AG09309 (cell line): ENCODE data around the gene IQCM.

Source experiments
- DNase-seq: peaks from one replicate; pipeline ENCODE4 v3.0.0-alpha.2; 2010; ENCODE audit warnings: low read depth
- H3K4me3 ChIP-seq: 2 replicates; pipeline ENCODE4 v1.5.1; 2011; ENCODE audit warnings: mild to moderate bottlenecking, low read depth, low read length, moderate library complexity; ENCODE audit not compliant: control insufficient read depth
- TF ChIP-seq, protein P1 (sequence below): IDR thresholded peaks from 2 replicates; pipeline ENCODE4 v1.5.1; 2011; ENCODE audit warnings: mild to moderate bottlenecking, low read depth, low read length, inconsistent platforms; ENCODE audit not compliant: insufficient read depth, control insufficient read depth; ENCODE audit errors: missing control alignments

Gene IQCM

DNA sequence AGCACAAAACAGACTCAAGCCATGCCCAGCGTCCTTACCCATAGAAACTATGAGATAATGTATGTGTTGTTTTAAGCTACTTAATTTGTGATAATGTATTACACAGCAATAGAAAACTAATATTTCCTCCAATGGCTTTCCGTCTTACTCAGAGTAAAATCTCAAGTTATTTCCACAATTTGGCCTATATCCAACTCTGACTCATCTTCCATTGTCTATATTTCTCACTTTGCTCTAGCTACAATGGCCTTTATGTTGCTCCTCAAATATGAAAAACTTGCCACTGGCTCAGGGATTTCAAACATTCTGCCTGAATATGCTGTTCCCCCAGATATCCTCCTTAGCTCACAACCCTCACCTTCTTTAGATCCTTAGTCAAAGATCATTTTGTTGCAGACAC lies 31.6 kb downstream of the IQCM start:
- no peak overlapping the region for H3K4me3 ChIP-seq
- TF ChIP-seq, protein P1, sequence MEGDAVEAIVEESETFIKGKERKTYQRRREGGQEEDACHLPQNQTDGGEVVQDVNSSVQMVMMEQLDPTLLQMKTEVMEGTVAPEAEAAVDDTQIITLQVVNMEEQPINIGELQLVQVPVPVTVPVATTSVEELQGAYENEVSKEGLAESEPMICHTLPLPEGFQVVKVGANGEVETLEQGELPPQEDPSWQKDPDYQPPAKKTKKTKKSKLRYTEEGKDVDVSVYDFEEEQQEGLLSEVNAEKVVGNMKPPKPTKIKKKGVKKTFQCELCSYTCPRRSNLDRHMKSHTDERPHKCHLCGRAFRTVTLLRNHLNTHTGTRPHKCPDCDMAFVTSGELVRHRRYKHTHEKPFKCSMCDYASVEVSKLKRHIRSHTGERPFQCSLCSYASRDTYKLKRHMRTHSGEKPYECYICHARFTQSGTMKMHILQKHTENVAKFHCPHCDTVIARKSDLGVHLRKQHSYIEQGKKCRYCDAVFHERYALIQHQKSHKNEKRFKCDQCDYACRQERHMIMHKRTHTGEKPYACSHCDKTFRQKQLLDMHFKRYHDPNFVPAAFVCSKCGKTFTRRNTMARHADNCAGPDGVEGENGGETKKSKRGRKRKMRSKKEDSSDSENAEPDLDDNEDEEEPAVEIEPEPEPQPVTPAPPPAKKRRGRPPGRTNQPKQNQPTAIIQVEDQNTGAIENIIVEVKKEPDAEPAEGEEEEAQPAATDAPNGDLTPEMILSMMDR, result no peak
- DNase-seq, result no peak

DNA sequence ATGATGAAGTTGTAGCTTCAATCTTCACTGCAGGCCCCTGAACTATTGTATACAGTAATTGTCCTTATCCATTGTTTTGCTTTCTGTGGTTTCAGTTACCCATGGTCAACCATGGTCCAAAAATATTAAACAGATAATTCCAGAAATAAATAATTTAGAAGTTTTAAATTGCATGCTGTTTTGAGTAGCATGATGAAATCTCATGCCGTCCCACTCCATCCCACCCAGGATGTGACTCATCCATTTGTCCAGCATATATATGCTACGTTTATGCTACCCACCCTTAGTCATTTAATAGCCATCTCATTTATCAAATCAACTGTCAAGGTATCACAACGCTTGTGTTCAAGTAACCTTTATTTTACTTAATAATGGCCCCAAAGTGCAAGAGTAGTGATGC lies 34.5 kb downstream of the IQCM start:
- TF ChIP-seq, protein P1, result no peak
- peak; percentile 32 for DNase-seq
- H3K4me3 ChIP-seq, result no peak overlapping the region

DNA sequence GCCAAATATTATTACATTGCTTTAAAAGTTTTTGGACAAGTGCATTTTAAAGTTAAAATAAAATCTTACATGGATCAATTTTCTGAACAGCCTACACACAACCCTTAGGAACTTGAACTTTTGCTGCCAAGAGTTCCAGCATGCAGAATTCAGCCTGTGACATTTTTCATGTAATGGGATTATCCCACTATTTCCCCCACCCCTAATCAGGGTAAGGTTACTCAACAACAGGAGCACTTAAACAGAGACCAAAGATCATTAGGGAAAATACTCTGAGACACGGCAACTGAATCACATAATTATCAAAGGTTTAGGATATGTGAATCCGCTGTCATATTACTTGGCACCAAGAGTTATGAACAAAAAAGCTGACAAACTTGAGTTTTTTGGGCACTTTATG lies 47.2 kb downstream of the IQCM start:
- no peak overlapping the region for H3K4me3 ChIP-seq
- TF ChIP-seq, protein P1, result no peak
- DNase-seq, result no peak

DNA sequence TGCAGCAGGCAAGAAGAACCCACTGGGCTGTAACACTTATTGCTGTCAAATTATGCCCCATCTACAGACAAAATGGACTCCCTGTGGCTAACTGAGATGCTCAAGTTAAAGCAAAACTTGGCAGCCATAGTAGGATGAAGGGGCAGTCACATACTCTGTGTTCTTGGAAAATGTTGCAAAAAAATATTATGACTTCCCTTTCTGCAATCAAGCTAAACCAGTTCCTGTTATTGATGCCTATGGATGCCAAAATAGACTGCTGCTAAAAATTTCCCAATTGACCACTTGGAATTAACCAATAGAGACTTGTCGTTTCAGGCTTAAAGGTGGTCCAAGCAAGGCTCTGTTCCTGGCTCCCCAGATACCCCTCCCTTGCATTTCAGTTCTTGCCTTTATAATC lies 49.5 kb downstream of the IQCM start:
- TF ChIP-seq, protein P1, result no peak
- no peak for DNase-seq
- H3K4me3 ChIP-seq, result no peak overlapping the region

DNA sequence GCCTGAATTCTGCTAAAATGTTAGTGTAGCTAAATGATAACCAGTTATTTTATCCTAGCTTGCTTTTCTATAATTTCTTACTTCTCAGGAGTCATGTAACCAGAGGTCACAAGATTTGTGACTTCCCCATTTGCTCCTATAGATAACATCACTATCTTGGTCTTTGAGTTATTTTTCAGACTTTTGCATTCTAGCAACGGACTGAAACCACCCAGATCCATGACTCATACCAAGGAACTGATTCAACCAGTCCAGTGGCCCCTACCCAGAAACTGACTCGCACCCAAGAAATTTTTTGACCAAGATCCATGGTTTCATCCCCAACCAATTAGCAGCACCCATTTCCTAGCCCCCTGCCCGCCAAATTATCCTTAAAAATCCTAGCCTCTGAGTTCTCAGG lies 50.0 kb downstream of the IQCM start:
- TF ChIP-seq, protein P1, result no peak
- no peak overlapping the region for H3K4me3 ChIP-seq
- DNase-seq, result no peak

DNA sequence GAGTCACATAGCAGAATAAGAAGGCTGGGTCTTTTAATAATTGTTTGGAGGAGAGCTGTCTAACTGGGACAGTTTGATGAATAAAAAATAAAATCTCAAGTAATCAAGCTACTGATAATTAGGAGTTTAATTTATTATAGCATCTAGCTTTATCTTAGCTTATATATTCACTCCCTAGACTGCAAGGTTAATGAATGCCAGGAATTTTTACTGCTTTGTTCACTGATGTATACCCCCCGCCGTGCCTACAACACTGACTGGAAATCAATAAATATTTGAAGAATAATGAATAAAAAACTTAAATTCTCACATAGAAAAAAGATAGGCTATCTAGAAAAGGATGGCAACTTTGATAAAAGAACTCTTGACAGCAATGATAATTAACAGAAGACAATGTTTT lies 59.7 kb downstream of the IQCM start:
- DNase-seq, result no peak
- no peak overlapping the region for H3K4me3 ChIP-seq
- TF ChIP-seq, protein P1, result no peak

DNA sequence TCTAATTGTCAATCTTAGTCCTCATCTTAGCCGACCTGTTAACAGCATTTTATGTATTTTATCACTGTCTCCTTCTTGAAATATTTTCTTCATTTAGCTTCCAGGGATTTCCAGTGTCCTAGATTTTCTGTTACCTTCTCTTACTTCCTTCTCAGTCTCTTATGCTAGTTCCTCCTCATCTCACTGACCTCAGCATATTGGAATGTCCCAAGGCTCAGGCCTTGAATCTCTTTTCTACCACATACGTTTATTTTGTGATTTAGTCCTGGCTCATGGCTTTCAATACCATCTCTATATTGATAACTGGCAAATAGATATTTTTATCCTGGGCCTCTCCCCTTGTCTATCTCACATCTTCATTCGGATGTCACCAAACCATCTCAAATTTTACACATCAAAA lies 61.1 kb downstream of the IQCM start:
- no peak overlapping the region for H3K4me3 ChIP-seq
- TF ChIP-seq, protein P1, result no peak
- no peak for DNase-seq
